Left cardiac atrium (tissue), 4 donors: ENCODE data around the gene SELENOP. TPM values are rescaled to one million over a fixed set of nuclear protein-coding genes. Genes with fewer than 3 reads are reported as not detected.
A peak's percentile ranks its signal among the peaks of the same experiment; 100 is the strongest.

Experiments used
- ATAC-seq, 2 donors: fragments of 200-7000 bp; cut with Tn5 transposase; one replicate each; pipeline ENCODE4 v1.9.1; 2020; ENCODE audit warnings: mild to moderate bottlenecking in 2 of 2, moderate library complexity in 2 of 2
- DNase-seq: peaks from one replicate; pipeline ENCODE4 v3.0.0-alpha.2; 2020
- intact Hi-C, 2 donors: fragments of 100-400 bp; cut with DNase I; formaldehyde crosslinking; loops; one replicate each; pipeline versions ENCODE4 v1.14.1 to v1.15.1; 2022 to 2023
- total RNA-seq, 2 donors: library from RNA; stranded (reverse); fragmentation: NEBNext Ultra II Directional; extraction: Animal tissue kit (Norgen Biotek cat#: 25700); gene quantifications; one replicate each; pipeline ENCODE4 v1.2.1, GENCODE V29; 2021
- donor health status: DM: no; HTN: yes; CAD: no.
- donor health status: DM: no; HTN: yes; CAD: no; lungs with severe emphysema.
- donor health status: DM: yes; HTN: yes; CAD: no.
- donor health status: Dilated cardiomyopathy.

The SELENOP gene
- total RNA-seq, 2 donors from 2014 or later: 193 to 416 TPM

GRCh38 chr5:42760426-42760825, 51.3 kb downstream of the SELENOP start:
- ATAC-seq (no peak), DNase-seq (no peak)
- intact Hi-C loops: loop anchor here (10.0 kb wide), 2 partner anchors 706 to 756 kb away; no protein-coding TSS in a partner anchor

- no peak for DNase-seq
- intact Hi-C loops: no loop called here
- no peak for ATAC-seq
Measured at GRCh38 chr5:42759456-42759855, 52.2 kb downstream of the SELENOP start.

- peak; percentile 28 for DNase-seq
- intact Hi-C loops: no loop called here
- peak; percentile 61 to 81 for ATAC-seq
Measured at GRCh38 chr5:42756606-42757601, 54.8 kb downstream of the SELENOP start, which contains the start of gene CCDC152. Gene CCDC152 (plus strand): TSS chr5:42756818. CDS start chr5:42759122, 2,304 bp downstream.

- DNase-seq: no peak
Measured at GRCh38 chr5:42753099-42753498, 58.6 kb downstream of the SELENOP start.

GRCh38 chr5:42751044-42751443, 60.6 kb downstream of the SELENOP start:
- no peak for ATAC-seq
- intact Hi-C loops: no loop called here
- DNase-seq: no peak

More at GRCh38 chr5:42753099-42753498, 58.6 kb downstream of the SELENOP start:
- intact Hi-C loops: no loop called here
- ATAC-seq: no peak

GRCh38 chr5:42750507-42750906, 61.2 kb downstream of the SELENOP start:
- ATAC-seq: no peak
- intact Hi-C loops: no loop called here

More at GRCh38 chr5:42750507-42750906, 61.2 kb downstream of the SELENOP start:
- DNase-seq: no peak

Other genes starting within 250 kb of the SELENOP start
- gene CCDC152, start 55.1 kb downstream of the SELENOP start, total RNA-seq: 1 to 10 TPM; 2.3 to 2.7 TPM
- gene ANXA2R, start 228.4 kb upstream of the SELENOP start, total RNA-seq: 1 to 10 TPM; 1.6 to 1.9 TPM